ENCODE results near the gene MDFI.

The MDFI gene

DNA sequence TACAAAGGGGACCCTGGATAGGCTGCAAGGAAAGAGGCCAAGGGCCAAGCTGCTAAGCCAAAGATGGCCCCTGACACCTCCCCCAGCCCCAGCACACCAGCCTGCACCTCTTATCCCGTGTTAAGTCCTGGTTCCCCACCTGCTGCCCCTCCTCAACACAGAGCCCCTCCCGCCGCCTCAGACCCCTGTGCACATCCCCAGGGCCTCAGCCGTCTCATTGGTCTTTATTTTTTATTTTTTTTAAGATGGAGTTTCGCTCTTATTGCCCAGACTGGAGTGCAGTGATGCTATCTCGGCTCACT lies 37.1 kb upstream of the MDFI start:
- no peak for TF ChIP-seq POLR2AphosphoS5 (IDR thresholded peaks at IDR 0.05; ENCODE audit: low read depth)
- no peak for TF ChIP-seq GABPA (IDR thresholded peaks at IDR 0.05; ENCODE audit: low read depth)
- no peak for TF ChIP-seq SPI1 (IDR thresholded peaks at IDR 0.05; ENCODE audit: borderline replicate concordance, low read depth)
- TF ChIP-seq, protein P1, sequence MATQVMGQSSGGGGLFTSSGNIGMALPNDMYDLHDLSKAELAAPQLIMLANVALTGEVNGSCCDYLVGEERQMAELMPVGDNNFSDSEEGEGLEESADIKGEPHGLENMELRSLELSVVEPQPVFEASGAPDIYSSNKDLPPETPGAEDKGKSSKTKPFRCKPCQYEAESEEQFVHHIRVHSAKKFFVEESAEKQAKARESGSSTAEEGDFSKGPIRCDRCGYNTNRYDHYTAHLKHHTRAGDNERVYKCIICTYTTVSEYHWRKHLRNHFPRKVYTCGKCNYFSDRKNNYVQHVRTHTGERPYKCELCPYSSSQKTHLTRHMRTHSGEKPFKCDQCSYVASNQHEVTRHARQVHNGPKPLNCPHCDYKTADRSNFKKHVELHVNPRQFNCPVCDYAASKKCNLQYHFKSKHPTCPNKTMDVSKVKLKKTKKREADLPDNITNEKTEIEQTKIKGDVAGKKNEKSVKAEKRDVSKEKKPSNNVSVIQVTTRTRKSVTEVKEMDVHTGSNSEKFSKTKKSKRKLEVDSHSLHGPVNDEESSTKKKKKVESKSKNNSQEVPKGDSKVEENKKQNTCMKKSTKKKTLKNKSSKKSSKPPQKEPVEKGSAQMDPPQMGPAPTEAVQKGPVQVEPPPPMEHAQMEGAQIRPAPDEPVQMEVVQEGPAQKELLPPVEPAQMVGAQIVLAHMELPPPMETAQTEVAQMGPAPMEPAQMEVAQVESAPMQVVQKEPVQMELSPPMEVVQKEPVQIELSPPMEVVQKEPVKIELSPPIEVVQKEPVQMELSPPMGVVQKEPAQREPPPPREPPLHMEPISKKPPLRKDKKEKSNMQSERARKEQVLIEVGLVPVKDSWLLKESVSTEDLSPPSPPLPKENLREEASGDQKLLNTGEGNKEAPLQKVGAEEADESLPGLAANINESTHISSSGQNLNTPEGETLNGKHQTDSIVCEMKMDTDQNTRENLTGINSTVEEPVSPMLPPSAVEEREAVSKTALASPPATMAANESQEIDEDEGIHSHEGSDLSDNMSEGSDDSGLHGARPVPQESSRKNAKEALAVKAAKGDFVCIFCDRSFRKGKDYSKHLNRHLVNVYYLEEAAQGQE (IDR thresholded peaks at IDR 0.05; ENCODE audit: insufficient replicate concordance, low read depth), result no peak
- TF ChIP-seq CTCF (IDR thresholded peaks at IDR 0.05; ENCODE audit: insufficient read depth, low read length), result no peak
- H3K27me3 ChIP-seq (ENCODE audit: insufficient read depth, poor library complexity, severe bottlenecking), result no peaks in the 10 kb centered on the region
- H3K27ac ChIP-seq (replicated peaks), result no peak overlapping the region
- no peak overlapping the region for H3K4me3 ChIP-seq (replicated peaks; ENCODE audit: insufficient read depth, low read length)
- no peak for DNase-seq (ENCODE audit: low read depth in 1 of 2, low spot score in 1 of 2)

DNA sequence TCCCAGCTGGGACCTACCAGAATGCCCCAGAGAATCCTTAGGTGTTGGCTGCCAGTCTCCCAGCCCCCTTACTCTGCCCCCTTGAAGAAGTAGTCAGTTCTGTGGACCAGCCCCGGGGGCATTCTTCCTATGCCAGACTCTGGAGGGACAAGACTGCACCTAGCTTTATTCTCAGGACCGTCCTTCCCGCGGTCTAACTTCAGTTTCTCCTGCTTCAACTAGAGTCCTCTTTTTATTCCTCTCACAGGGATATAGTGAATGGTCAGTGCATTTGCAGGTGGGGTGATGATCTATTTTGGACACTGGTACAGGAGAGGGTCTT lies 35.9 kb upstream of the MDFI start:
- H3K4me3 ChIP-seq (replicated peaks; ENCODE audit: insufficient read depth, low read length), result no peak overlapping the region
- TF ChIP-seq POLR2AphosphoS5 (IDR thresholded peaks at IDR 0.05; ENCODE audit: low read depth) (no peak), GABPA (IDR thresholded peaks at IDR 0.05; ENCODE audit: low read depth) (no peak), SPI1 (IDR thresholded peaks at IDR 0.05; ENCODE audit: borderline replicate concordance, low read depth) (no peak), CTCF (IDR thresholded peaks at IDR 0.05; ENCODE audit: insufficient read depth, low read length) (no peak)
- TF ChIP-seq, protein P1 (IDR thresholded peaks at IDR 0.05; ENCODE audit: insufficient replicate concordance, low read depth), result no peak
- no peaks in the 10 kb centered on the region for H3K27me3 ChIP-seq (ENCODE audit: insufficient read depth, poor library complexity, severe bottlenecking)
- H3K27ac ChIP-seq (replicated peaks), result no peak overlapping the region
- DNase-seq (ENCODE audit: low read depth in 1 of 2, low spot score in 1 of 2), result no peak

GRCh38 chr6:41602864-41603608 lies 35.2 kb upstream of the MDFI start:
- peak; percentile 93 for TF ChIP-seq CTCF (IDR thresholded peaks at IDR 0.05; ENCODE audit: insufficient read depth, low read length)
- TF ChIP-seq SPI1 (IDR thresholded peaks at IDR 0.05; ENCODE audit: borderline replicate concordance, low read depth), result no peak
- peak; percentile 52 to 87 for DNase-seq (ENCODE audit: low read depth in 1 of 2, low spot score in 1 of 2)
- Histone ChIP-seq H3K27ac (replicated peaks) (no peak overlapping the region), H3K27me3 (ENCODE audit: insufficient read depth, poor library complexity, severe bottlenecking) (no peaks in the 10 kb centered on the region), H3K4me3 (replicated peaks; ENCODE audit: insufficient read depth, low read length) (no peak overlapping the region)

- no peak for DNase-seq (ENCODE audit: low read depth in 1 of 2, low spot score in 1 of 2)
- Histone ChIP-seq H3K27me3 (ENCODE audit: insufficient read depth, poor library complexity, severe bottlenecking) (no peaks in the 10 kb centered on the region), H3K27ac (replicated peaks) (no peak overlapping the region), H3K4me3 (replicated peaks; ENCODE audit: insufficient read depth, low read length) (no peak overlapping the region)
- TF ChIP-seq POLR2AphosphoS5 (IDR thresholded peaks at IDR 0.05; ENCODE audit: low read depth) (no peak), GABPA (IDR thresholded peaks at IDR 0.05; ENCODE audit: low read depth) (no peak), CTCF (IDR thresholded peaks at IDR 0.05; ENCODE audit: insufficient read depth, low read length) (no peak), SPI1 (IDR thresholded peaks at IDR 0.05; ENCODE audit: borderline replicate concordance, low read depth) (no peak)
- TF ChIP-seq, protein P1 (IDR thresholded peaks at IDR 0.05; ENCODE audit: insufficient replicate concordance, low read depth), result no peak
These were observed 34.3 kb upstream of the MDFI start for GRCh38 chr6:41604006-41604405.

Data from HL-60 (cell line).